WERI-Rb-1 (cell line): ENCODE measurements around the gene GRIN1.

Experiments
- DNase-seq: peaks from one replicate; pipeline ENCODE4 v3.0.0-alpha.2; 2020
- H3K27ac ChIP-seq: fragments of 250-450 bp; sonication (Bioruptor Pico); 2 replicates; pipeline ENCODE4 v1.5.1; 2020; ENCODE audit warnings: mild to moderate bottlenecking, moderate library complexity
- H3K27me3 ChIP-seq: fragments of 250-450 bp; sonication (Bioruptor Pico); 2 replicates; pipeline ENCODE4 v1.5.1; 2021; ENCODE audit warnings: mild to moderate bottlenecking, low read depth, moderate library complexity; ENCODE audit not compliant: insufficient read depth, severe bottlenecking
- H3K36me3 ChIP-seq: fragments of 250-450 bp; sonication (Bioruptor Pico); 2 replicates; pipeline ENCODE4 v1.5.1; 2020; ENCODE audit warnings: mild to moderate bottlenecking, moderate library complexity
- H3K4me3 ChIP-seq: 2 replicates; pipeline ENCODE4 v1.5.1; 2011; ENCODE audit warnings: low read depth, mild to moderate bottlenecking, control low read depth, low read length
- H3K9me3 ChIP-seq: fragments of 250-450 bp; sonication (Bioruptor Pico); 2 replicates; pipeline ENCODE4 v1.5.1; 2021; ENCODE audit warnings: mild to moderate bottlenecking, moderate library complexity; ENCODE audit not compliant: severe bottlenecking
- TF ChIP-seq, protein P1 (sequence below): IDR thresholded peaks from 2 replicates; pipeline ENCODE4 v1.5.1; 2011; ENCODE audit warnings: low read depth, mild to moderate bottlenecking, control low read depth, inconsistent platforms, low read length

The GRIN1 gene

DNA sequence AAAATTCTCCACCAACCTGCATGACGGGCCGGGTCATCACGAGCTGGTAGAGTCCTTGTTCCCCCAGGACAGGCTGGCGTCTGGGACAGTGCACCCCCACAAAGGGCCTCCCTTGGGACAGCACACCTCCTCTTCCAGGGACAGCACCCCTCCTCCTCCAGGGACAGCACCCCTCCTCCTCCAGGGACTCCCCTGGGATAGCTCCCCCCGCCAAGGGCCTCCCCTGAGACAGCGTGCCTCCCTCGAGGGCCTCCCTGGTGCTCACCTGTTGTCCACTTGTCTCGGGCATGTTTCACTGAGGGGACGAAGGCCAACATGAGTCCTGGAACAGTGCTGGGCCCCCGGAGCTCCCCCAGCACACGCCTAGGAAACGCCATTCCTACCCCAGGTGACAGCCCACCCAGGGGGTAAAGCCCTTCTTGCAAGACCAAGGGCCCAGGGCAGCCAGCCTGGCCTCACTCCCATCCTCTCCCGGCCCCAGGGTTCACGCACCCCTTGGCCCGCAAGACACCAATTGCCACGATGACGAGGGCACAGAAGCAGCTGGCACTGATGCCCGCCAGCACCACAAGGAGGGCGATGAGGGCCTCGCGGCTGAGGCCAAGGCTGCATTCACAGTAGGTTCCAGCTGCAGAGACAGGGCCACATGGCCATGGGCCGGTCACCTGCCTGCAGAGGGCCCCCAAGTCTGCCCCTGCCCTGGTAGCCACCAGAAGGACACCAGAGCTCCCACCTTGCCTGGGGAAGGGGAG is 32.4 kb downstream of the GRIN1 start:
- H3K27me3 ChIP-seq, result no peaks in the 10 kb centered on the region
- no peak overlapping the region for H3K4me3 ChIP-seq
- no peak for DNase-seq
- TF ChIP-seq, protein P1, sequence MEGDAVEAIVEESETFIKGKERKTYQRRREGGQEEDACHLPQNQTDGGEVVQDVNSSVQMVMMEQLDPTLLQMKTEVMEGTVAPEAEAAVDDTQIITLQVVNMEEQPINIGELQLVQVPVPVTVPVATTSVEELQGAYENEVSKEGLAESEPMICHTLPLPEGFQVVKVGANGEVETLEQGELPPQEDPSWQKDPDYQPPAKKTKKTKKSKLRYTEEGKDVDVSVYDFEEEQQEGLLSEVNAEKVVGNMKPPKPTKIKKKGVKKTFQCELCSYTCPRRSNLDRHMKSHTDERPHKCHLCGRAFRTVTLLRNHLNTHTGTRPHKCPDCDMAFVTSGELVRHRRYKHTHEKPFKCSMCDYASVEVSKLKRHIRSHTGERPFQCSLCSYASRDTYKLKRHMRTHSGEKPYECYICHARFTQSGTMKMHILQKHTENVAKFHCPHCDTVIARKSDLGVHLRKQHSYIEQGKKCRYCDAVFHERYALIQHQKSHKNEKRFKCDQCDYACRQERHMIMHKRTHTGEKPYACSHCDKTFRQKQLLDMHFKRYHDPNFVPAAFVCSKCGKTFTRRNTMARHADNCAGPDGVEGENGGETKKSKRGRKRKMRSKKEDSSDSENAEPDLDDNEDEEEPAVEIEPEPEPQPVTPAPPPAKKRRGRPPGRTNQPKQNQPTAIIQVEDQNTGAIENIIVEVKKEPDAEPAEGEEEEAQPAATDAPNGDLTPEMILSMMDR, result no peak
- no peaks in the 10 kb centered on the region for H3K9me3 ChIP-seq
- H3K36me3 ChIP-seq, result no peaks in the 10 kb centered on the region
- no peak overlapping the region for H3K27ac ChIP-seq

DNA sequence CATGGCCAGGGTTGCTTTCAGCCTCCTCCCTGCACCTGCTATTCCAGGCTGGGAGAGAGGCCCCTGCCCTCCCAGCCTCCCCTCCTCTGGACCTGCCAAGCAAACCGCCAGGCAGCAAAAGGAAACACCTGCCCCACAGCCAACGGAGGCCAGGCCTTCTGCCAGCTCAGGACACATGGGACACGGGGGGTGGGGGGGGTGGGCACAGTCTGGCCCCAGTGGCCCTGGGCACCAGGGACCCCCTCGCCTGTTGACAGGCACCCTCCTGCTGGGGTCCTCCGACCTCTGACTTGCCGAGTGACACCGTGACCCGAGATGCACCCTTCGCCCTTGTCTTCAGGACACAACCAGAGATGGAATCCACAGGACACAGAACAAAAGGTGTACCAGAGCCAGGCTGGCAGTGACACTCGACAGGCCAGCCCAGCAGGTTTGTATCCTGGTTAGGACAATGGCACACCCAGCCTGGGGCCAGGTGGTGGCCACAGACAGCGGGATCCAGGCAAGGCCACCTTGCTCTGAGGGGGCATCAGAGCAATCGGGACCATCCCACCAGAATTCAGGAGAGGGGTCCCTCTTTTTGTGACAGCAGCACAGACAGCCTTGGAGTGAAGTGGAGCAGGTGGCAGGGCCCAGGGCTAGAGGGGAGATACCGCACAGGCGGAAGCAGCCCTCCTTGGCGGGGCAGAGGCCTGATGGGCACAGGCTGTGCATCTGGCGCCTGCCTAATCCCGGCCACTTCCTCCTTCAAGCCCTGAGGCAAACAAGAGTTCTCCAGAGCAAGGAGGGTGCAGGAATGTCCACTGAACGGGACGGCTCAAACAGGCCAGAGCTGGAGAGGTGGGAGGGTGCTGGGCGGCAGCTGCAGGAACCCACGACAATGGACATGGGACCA is 34.2 kb downstream of the GRIN1 start:
- H3K27me3 ChIP-seq, result no peaks in the 10 kb centered on the region

DNA sequence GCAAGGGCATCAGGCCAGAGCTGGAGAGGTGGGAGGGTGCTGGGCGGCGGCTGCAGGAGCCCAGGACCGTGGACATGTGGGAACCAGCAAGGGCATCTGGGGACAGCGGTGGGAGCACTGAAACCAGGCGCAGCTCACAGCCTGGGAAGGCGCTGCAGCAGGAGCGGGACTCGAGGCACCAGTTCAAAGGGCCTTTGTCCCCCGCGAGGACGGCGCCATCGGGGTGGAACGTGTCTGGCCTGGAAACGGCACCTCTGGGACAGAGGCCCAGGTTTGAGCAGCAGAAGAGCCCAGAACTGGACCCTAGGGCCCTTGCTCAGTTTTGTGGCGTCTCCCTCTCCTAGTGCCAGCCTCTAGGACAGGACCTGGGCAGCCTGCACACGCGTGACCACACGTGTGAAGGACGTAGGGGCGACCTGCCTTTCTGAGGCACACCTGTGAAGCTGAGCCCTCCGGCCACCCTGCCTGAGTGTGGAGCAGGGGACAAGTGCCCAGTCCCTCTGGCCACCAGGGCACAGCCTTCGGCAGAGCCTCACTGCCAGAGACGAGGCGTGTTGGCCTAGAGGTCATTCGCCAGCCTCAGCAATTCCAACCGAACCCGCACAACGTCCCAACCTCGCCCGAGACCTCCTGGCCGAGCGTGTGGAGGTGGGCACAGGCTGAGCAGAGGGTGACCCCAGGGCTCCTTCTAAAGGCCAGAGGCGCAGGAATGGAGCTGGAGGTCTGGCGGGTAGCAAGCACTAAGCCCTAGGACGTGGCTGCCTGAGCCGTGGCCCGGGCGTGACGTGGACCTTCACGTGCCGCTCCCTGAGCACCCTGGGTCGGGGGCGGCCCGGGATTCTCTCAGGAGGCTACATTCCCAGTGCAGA is 35.1 kb downstream of the GRIN1 start:
- no peaks in the 10 kb centered on the region for H3K9me3 ChIP-seq
- no peaks in the 10 kb centered on the region for H3K27me3 ChIP-seq
- H3K36me3 ChIP-seq, result no peaks in the 10 kb centered on the region
- no peak overlapping the region for H3K4me3 ChIP-seq
- no peak overlapping the region for H3K27ac ChIP-seq
- TF ChIP-seq, protein P1, result no peak
- DNase-seq, result no peak

More for the DNA sequence above, 34.2 kb downstream of the GRIN1 start:
- no peak overlapping the region for H3K27ac ChIP-seq
- H3K9me3 ChIP-seq, result no peaks in the 10 kb centered on the region
- TF ChIP-seq, protein P1, result no peak
- no peak overlapping the region for H3K4me3 ChIP-seq
- no peaks in the 10 kb centered on the region for H3K36me3 ChIP-seq
- DNase-seq, result no peak

DNA sequence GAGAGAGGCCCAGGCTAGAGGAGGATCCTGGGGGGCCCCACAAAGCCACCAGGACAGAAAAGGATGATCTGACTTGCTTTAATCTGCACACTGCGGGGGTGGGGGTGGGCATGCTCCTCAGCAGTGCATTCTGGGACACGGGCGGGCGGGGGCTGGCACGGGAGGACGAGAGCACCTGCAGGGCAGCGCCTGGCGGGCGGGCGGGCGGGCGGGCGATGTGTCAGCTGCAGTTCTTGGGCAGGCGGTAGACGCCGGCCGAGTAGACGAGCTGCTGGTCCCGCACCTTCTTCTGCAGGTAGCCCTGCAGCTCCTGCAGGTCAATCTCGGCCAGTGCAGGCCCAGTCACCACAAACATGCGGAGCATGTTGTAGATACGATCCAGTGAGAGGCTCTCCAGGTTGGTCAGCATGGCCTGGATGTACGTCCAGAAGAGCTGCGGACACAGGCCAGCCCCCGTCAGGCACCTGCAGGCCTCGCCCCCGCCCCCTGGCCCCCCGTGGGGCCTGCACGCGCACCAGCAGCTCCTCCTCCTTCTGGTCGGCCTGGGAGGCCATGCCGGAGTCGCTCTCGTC is 35.9 kb downstream of the GRIN1 start:
- Histone ChIP-seq H3K36me3 (no peaks in the 10 kb centered on the region), H3K27ac (no peak overlapping the region), H3K9me3 (no peaks in the 10 kb centered on the region), H3K4me3 (no peak overlapping the region), H3K27me3 (no peaks in the 10 kb centered on the region)
- no peak for DNase-seq
- TF ChIP-seq, protein P1, result no peak

DNA sequence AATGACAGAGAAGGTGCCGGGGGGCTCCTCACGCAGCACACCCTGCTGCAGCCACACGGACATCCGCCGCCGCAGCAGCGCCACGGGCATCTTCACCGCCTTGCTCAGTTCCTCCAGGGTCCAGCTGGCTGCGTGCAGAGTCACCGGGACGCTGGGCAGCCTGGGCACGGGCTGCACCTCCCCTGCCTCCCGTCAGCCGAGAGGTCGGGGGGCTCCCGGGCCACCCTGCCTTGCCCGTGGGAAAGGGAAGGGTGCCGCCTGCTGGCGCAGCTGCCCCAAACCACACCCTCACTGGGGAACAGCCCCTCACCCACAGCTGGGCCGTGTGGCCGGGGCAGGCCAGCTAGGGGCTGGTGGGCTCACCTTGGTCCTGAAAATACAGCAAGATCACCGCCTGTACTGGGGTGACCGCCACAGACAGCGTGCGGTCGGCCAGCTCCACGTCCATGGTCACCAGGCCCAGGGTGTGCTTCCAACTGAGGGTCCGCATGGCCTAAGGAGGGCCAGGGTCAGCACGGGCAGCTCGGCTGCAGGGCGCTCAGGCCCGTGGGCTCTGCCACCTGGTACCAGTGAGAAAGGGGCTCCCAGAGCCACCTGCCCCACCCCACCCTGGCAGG is 36.5 kb downstream of the GRIN1 start:
- Histone ChIP-seq H3K4me3 (no peak overlapping the region), H3K27me3 (no peaks in the 10 kb centered on the region), H3K27ac (no peak overlapping the region), H3K36me3 (no peaks in the 10 kb centered on the region), H3K9me3 (no peaks in the 10 kb centered on the region)
- TF ChIP-seq, protein P1, result no peak
- DNase-seq, result no peak
